Stimulated activated CD4-positive, alpha-beta T cell treated with anti-CD3 and anti-CD28 coated beads, TNF-alpha, amount 100 ng/mL, for 48 hours (primary cell): ENCODE measurements around the gene ANKS1B.

Experiments used
- DNase-seq, 3 donors: peaks; one replicate each; pipeline ENCODE4 v3.0.0-alpha.2; 2020; ENCODE audit warnings: low read depth in 3 of 3

The ANKS1B gene

DNA sequence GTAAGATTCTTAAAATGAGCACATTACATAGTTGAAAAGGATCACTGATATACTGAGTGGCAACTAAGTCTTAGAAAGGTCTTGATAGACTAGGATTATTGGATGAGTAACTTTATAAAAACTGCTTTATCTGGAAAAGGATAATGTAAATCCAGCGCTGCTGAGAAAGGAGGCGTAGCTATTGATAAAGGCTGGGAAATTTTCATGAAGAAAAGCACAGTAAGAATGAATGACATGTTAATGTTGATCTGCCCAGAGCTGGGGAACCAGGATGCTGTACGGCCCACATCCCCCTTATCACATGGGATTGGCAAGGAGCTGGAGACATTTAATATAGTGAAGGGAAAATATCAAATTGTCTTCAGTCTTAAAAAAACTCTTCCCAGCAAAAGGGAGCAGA is 1165.7 kb downstream of the ANKS1B start:
- DNase-seq = no peak

DNA sequence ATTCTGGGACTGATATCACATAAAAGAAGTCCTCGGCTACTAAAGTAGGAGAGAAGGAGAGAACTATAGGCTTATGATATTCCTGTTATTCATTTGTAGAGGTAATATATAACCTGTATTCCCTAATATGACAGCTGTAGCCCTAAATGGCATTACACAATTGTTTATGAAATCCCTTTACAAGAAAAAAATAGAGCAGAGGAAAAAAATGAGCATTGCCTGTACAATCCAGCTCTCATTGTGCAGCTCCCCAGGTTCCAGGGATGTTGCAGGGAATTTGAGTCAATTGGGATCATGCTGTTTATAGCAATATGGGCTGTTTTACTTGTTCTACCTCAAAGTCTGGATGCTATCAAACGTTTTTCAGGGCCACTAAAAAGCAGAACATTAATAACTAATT is 1166.5 kb downstream of the ANKS1B start:
- no peak for DNase-seq

DNA sequence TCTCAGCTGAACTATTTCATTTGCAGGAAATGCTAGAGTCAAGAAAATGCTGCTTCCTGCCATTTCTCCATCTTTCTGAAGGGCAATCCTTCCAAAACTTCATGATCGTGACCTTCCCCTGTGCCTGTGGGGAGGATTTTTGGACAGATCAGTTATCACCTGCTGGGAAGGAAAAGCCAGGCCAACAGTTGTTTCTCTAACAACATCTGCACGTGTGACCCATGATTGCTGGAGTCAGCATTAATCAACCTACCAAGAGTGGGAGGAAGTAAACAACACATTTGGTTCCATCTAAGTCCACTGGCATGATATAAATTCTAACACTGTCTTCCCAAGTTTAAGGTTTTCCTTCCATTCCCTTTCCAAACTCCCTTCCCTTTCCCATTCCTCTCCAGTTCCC is 1167.0 kb downstream of the ANKS1B start:
- DNase-seq = no peak

DNA sequence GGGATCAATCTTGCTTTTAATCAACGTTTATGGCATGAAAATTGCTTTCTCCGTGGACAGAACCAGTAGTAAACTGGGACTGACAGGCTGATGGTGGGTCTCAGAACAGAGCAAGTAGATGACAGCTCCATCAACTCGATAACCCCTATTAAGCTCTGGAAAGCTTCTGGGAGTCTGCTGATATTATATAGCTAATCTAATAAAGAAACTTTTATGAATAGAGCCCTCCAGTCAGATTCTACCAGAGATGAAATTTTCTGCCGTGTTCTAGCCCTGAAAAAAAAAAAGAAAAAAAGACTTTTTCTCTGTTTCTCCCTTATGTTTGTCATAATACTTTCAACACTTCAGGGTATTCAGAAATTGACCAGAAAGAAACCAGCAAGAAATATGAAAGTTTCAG is 1168.0 kb downstream of the ANKS1B start:
- no peak for DNase-seq

DNA sequence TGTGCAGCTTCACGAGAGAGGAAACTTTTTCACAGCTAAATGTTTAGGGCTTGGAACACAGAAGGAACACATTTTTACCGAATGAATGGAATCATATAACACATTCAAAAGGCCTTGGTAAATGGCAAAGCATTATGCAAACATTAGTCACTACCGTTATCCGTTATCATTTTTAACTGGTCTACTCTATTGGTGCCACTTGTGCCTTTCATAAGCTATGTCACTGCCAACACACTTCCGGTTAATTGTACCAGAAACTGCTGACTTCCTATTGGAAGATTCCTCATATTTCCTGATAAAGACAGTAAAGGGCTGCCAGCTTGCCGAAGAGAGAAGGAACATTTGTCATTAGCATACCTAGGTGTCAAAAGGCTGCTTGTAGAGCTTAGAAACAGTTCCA is 1170.5 kb downstream of the ANKS1B start:
- DNase-seq = no peak

DNA sequence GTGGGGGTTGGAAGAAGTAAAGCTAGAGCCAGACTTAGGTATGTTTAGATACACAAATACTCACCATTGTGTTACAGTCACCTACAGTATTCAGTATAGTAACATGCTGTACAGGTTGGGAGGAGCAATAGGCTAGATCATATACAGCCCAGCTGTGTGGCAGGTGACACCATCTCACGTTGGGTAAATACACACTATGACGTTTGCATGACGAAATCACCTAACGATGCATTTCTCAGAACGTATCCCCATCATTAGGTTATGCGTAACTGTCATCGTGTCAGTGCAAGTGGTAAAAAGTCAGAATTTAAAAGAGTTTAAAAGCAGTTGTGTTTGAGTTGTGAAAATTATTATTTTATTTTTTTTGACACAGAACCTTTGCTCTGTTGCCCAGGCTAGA is 1172.5 kb downstream of the ANKS1B start:
- DNase-seq = no peak

DNA sequence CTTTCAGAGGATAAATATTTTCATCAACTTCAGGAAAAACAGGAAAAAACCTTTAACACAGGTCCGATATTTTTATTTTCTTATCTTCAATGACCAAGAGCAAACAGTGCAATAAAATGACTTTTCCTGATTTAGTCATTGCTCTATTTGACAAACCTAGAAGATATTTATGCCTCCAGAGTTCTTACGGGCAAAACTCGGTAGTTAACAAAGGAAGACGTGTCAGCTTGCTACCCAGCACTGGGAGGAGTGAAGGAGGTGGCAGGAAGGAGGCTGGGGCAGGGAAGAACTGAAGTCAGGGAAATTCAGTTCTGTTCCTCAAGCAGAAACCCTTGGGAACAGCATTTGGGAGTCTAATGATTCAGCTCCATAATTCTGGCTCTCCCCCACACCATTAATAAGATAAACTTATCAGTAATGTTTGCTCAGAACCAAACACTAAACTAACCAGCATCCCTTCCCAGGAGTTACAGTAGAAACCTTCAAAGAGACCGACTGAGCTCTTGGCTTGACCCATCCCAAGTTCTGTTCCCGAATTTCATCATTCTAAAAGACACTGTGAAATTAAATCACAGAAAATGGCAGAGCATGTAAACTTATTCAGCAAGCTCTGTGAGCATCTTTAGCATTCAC is 1176.4 kb downstream of the ANKS1B start:
- DNase-seq = no peak

DNA sequence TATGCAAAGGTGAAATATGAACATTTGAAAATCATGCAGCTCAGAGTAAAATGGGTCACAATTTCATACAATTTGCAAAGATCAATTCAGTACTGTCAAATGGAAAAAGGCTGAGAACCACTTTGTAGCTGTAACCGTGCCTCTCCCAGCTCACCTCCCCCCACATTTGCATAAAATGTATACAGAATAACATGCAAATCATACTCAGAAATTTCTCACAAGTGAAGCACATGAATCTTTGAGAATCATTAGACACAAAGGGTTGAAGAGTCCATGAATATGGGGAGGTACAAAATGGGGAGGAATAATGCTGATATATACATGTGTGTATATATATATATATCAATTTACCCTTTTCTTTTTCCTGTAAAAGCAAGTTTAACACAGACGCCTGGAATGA is 1177.5 kb downstream of the ANKS1B start:
- DNase-seq = no peak

DNA sequence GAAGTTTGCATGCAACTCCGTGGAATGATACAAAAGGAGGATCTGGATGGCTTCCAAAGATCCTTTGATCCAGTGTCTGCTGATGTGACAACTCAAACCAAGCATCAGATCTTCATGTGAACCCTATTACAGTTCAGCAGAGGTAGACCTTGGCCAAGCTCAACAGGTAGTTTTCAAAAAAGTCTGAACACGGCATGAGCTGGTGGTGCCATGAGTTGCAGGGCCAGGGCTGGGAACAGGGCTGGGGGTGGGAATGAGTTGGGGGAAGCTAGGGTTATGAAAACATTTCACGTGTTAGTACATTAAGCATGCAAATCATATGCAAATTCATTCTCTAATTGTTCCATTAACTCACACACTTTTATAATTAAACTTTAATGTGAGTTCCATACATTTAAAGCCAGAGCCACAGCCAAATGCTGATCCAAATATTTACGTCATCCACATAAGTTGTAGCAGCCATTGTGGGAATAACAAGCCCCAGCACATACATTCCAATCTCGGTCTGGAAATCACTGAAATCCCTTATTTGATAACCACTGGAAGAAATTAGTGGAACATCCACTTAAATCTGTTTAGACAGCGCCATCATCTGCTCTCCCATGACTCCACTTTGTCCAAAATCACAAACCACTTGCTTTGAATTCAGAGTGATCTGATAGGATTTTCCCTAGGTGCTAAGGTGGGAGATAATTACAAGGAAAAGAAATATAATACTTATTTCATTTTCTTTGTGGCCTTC is 1181.1 kb downstream of the ANKS1B start:
- DNase-seq = no peak

DNA sequence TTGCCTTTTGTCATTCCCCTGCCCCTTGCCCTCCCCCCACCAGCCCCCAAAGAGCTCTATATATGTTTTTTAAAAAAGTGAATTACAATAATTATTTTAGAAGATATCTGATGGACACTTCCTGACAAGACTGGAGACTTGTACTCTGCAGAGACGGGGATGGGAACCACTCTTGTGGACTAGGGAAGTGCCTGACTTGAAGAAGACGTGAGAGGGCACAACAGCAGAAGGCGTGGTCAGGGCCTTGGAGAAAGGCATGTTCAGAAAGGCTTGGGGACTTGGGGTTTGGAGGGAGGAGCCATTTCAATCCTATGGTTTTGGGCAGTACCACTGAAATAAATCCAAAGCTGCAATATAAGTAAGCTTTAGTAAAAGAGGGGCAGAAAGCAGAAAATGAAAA is 1184.9 kb downstream of the ANKS1B start:
- DNase-seq = no peak

DNA sequence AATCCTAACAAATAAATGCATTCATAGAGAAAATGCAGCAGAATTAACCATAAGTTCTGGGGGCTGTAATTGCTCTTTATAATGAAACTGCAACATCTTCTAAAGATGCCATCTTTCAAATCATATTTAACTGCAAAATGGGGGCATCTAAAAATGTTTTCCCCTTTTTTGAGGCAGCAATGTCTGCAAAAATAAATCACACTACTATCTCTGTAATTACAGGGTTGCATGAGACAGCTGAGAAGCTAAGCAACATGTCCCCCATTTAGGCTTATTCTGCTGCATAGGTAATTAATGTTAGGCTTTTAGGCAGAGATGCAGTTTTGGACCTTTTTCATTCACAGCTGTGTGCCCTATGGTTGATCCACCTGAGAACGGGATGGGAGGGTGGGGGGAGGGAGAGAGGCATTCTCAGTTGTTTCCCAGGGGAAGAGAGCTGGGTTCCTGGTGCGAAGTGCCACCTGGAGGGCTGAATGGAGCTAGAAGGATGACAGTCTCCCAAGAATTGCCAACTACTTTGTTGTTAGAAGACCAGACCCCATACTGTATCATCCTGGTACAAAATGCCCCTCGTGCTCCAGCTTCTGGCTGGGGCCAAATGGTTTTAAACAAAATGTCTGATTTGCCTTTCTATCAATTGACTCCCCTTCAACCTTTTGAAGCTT is 1185.5 kb downstream of the ANKS1B start:
- no peak for DNase-seq

DNA sequence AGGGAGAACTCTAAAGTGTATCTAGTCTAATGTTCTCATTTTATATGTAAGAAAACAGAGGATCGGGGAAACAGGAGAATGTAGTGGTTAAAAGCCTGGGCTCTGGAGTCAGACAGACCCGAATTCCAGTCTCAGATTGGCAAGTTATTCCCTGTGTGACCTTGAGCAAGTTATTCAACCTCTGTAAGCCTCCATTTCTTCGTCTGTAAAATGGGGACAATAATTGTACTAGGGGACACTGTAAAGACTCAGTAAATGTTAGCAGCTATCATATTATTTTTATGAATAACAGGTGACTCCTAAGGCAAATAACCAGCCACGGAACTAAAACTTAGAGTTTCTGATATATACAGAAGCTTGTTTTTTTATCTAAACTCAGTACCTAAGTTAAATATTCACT is 1187.5 kb downstream of the ANKS1B start:
- no peak for DNase-seq

DNA sequence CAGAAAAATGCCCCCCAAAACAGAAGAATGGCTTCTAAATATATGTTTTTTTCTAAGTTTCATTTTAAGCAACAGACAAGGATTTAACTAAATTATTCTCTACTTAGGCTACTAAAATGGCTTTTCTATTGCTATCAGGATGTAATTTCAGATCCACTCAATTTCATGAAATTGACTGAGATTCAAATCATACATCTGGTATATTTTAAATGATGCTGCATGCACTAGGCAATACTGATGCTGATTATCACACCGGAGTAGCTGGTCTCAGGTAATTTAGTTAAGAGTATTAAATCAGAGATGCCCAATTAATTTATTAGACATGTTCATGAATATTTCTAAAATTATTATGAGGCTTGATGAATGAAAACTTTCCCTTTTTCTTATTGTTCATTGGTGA is 1188.0 kb downstream of the ANKS1B start:
- DNase-seq = no peak

DNA sequence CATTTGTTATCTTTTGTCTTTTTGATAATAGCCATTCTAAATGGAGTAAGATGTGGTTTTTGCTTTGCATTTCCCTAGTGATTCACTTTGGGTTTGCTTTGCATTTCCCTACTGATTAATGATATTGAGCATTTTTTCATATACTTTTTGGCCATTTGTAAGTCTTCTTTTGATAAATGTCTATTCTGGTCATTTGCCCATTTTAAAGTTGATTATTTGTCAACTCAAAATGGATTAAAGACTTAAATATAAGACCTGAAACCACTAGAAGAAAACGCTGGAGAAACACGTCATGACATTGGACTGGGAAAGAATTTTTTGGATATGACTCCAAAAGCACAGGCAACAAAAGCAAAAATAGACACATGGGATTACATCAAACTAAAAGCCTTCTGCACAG is 1191.6 kb downstream of the ANKS1B start:
- no peak for DNase-seq

DNA sequence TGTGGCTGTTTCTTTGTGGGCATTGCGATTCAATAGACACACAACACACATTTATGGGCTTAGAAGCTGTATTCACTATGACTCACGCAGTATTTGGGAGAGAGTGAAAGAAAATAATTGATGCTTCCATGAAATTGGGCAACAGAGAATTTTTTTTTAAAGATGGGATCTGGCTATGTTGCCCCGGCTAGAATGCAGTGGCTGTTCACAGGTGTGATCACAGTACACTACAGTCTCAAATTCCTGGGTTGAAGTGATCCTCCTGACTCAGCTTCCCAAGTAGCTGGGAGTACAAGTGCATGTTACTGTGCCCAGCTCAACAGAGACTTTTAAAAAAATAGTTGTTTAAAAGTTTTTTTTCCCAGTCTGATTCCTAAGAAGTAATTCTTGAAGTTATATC is 1193.3 kb downstream of the ANKS1B start:
- DNase-seq = no peak

DNA sequence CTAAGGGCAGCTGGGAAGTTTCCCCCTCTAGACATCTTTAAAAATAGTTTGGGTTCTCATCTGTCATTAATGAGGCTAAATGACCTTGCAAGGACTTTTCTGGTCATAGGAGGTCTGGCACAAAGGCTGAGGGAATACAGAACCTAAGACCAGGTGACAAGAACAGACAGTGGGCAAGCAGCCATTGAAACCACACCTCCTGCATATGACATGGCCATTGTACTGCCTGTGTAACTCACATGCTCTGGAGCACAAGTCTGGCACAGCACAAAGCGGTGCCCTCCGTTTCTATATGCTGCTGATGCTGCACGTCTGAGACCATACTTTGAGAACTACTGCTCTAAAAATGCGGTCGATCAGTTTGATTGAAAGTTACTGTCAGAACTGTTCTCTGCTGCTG is 1196.3 kb downstream of the ANKS1B start:
- no peak for DNase-seq

DNA sequence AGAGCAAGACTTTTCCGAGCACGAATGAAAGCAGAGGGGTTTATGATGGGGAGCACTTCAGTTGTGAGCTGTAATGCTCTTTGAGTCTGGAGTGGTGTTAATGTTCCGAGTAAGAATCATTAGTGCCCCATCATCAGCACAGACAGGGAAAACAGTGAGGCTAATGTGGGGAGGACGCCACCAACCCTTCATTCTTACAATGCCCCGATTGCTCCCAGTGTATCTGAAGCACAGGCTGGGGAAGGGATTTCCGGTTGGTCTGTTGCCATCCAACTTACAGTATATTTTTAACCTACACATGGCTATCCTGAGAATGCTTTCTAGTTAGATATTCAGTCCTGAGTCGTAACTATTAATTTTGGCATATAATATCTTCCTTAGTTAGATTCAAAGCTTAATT is 1198.1 kb downstream of the ANKS1B start:
- DNase-seq = no peak

DNA sequence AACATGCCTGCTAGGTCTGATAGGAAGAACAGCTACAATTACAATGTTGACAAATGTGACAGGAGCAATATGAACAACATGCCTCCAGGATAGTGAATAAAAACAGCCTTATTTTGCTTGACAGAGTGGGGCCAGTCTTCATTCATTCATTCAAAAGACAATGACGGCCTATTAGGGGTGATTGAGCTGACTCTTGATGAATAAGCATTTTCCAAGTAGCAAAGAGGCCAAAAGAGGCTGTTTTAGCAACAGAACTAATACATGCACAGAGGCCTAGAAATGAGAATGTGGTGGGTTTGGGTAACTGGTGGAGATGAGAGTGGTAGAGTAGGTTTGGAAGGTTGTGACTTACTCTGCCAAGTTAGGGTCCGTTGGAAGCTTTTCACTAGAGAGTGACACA is 1201.3 kb downstream of the ANKS1B start:
- no peak for DNase-seq

DNA sequence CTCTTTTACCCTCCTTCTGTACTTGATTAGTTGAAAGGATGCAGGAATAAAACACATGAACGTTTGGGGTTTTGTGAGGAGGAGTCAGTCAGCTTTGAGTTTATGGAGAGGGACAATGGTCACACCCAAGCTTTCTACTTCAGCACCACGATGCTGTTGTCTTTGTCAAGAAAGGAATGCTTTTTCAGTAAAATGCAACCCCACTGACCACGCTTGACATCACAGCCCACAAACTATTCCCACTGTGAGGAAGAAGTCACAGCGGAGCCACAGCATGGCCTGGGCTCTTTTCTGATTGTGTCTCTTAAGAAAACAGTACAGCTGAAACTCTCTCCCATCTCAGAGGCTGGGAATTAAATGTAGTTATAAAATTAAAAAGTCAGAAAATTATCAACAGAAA is 1204.5 kb downstream of the ANKS1B start:
- no peak for DNase-seq

DNA sequence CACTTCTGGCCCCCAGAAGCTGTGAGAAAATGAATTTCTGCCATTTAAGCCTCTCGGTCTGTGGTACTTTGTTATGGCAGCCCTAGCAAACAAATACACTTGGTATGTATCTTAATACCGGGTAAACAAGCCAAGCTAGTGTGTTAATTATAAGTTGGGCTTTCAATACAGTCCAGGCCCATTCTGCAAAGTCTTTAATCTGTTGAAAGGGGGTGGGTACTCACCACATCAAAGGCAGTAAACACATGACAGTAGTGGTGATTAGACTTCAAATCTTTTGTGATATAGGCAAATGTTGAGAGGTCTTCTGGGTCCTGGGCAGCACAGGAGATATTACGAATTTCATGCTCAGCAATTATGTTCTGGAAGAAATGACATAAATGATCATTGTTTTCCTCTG is 1211.9 kb downstream of the ANKS1B start:
- no peak for DNase-seq

DNA sequence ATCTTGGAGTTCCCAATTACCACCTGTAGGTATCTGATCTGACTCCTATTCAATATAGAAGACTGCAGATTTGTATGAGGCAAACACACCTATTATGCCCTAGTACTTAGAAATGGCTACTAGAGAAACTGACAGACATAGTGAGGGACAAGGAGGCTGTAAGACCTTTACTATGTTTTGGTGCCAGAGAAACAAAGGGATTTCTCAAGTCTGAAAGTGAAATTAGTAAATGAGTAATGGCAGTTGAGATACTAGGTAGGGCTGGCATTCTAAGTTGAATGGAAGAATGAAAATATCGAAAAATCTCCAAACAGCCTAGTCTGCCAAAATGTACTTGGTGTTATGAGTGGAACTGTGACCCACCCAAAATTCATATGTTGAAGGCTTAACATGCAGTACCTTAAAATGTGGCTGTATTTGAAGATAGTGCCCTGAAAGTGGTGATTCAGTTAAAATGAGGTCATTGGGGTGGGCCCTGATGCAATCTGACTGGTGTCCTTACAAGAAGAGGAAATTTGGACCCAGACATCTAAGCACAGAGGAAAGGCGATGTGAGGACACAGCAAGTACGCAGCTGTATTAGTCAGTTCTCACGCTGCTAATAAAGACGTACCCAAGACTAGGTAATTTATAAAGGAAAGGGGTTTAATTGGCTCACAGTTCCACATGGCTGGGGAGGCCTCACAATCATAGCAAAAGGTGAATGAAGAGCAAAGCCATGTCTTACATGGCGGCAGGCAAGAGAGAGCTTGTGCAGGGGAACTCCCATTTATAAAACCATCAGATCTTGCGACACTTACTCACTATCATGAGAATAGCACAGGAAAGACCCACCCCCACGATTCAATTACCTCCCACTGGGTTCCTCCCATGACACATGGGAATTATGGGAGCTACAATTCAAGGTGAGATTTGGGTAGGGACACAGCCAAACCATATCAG is 1212.7 kb downstream of the ANKS1B start:
- no peak for DNase-seq

DNA sequence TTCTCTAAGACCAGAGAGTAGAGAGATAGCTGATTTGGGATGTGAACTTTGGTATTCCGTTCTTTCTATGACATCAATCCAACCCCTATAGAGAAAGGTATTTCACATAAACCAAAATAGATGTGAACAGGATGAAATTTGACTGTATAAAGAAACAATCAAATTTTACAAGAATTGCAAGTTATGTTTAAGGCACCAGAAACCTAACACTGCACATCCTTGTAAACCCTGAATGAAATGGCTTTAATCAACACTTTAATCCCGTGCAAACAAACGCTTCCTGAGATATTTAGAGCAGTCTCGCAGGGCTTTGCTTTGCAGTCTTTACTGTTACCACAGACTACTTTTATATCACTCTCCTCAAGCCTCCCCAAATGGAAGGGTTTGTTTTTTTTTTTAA is 1214.5 kb downstream of the ANKS1B start:
- no peak for DNase-seq
